IMR-90 (cell line): ENCODE results near the gene NUP54. TPM values are rescaled to one million over a fixed set of nuclear protein-coding genes. Genes with fewer than 3 reads are reported as not detected.

Source experiments
- ATAC-seq: fragments of 200-7000 bp; cut with Tn5 transposase; 2 replicates; pipeline ENCODE4 v1.9.1; 2020; ENCODE audit warnings: low read depth, mild to moderate bottlenecking, moderate library complexity
- BruUV-seq: library from RNA; stranded (reverse); fragments of 400-500 nt; replicated peaks from 2 replicates; lab custom pipeline; 2021; lab: Mats Ljungman, UMichigan
- CTCF ChIA-PET: fragments of 300-600 bp; formaldehyde crosslinking; extraction: SDS; loops from one replicate; lab custom pipeline; 2021; ENCODE audit warnings: antibody characterized with exemption; lab: Yijun Ruan, JAX
- POLR2A ChIA-PET: fragments of 300-600 bp; sonication (Branson Sonifier 250); formaldehyde crosslinking; loops from one replicate; lab custom pipeline; 2022; ENCODE audit warnings: antibody characterized with exemption; ENCODE audit not compliant: unreplicated experiment; lab: Charles Lee
- DNase-seq: peaks from one replicate; pipeline ENCODE4 v3.0.0; 2013
- H2AFZ ChIP-seq: replicated peaks from 2 replicates; pipeline ENCODE3; 2013; ENCODE audit warnings: low read length, mild to moderate bottlenecking; ENCODE audit not compliant: poor library complexity
- H2AK5ac ChIP-seq: 2 replicates; pipeline ENCODE4 v1.6.1; 2013; ENCODE audit warnings: low read depth, low read length, inconsistent platforms
- H2AK9ac ChIP-seq: replicated peaks from 2 replicates; pipeline ENCODE3; 2013; ENCODE audit warnings: mild to moderate bottlenecking, low read depth, low read length, moderate library complexity; ENCODE audit not compliant: poor library complexity
- H2BK120ac ChIP-seq: 2 replicates; pipeline ENCODE4 v1.6.1; 2013; ENCODE audit warnings: low read depth, low read length, inconsistent platforms
- H2BK15ac ChIP-seq: 3 replicates; pipeline ENCODE4 v1.6.1; 2013; ENCODE audit warnings: low read depth, low read length, inconsistent platforms
- H2BK20ac ChIP-seq: 2 replicates; pipeline ENCODE4 v1.6.1; 2013; ENCODE audit warnings: low read depth, mild to moderate bottlenecking, inconsistent platforms, low read length, moderate library complexity
- H2BK5ac ChIP-seq: 2 replicates; pipeline ENCODE4 v1.6.1; 2013; ENCODE audit warnings: mild to moderate bottlenecking, low read depth, low read length, inconsistent platforms; ENCODE audit not compliant: poor library complexity, severe bottlenecking
- H3K14ac ChIP-seq: replicated peaks from 2 replicates; pipeline ENCODE4 v1.6.1; 2013; ENCODE audit warnings: low read depth, low read length, inconsistent platforms
- H3K18ac ChIP-seq: 2 replicates; pipeline ENCODE4 v1.6.1; 2013; ENCODE audit warnings: low read depth, low read length, control low read depth
- H3K23ac ChIP-seq: 2 replicates; pipeline ENCODE4 v1.6.1; 2013; ENCODE audit warnings: low read depth, low read length, inconsistent platforms
- H3K27ac ChIP-seq: 2 replicates; pipeline ENCODE4 v1.5.1; 2013; ENCODE audit warnings: mild to moderate bottlenecking, control low read depth, low read length; ENCODE audit not compliant: insufficient read depth
- H3K27me3 ChIP-seq: 2 replicates; pipeline ENCODE4 v1.6.1; 2013; ENCODE audit warnings: low read length; ENCODE audit not compliant: control insufficient read depth, insufficient read depth
- H3K36me3 ChIP-seq: 2 replicates; pipeline ENCODE4 v1.6.1; 2013; ENCODE audit warnings: low read length, mixed read lengths; ENCODE audit not compliant: control insufficient read depth, insufficient read depth
- H3K4ac ChIP-seq: 2 replicates; pipeline ENCODE4 v1.6.1; 2013; ENCODE audit warnings: low read depth, low read length, inconsistent platforms
- H3K4me1 ChIP-seq: 2 replicates; pipeline ENCODE4 v1.6.1; 2013; ENCODE audit warnings: low read length, mixed read lengths; ENCODE audit not compliant: control insufficient read depth, insufficient read depth
- H3K4me2 ChIP-seq: 2 replicates; pipeline ENCODE4 v1.6.1; 2013; ENCODE audit warnings: low read depth, mild to moderate bottlenecking, control low read depth, low read length, moderate library complexity
- H3K4me3 ChIP-seq: 2 replicates; pipeline ENCODE4 v1.5.1; 2013; ENCODE audit warnings: low read depth, mild to moderate bottlenecking, control low read depth, low read length, moderate library complexity; ENCODE audit not compliant: insufficient read depth
- H3K56ac ChIP-seq: 2 replicates; pipeline ENCODE4 v1.6.1; 2013; ENCODE audit warnings: low read length, inconsistent platforms; ENCODE audit not compliant: insufficient read depth; ENCODE audit errors: extremely low read depth
- H3K79me1 ChIP-seq, 2 experiments: 2 replicates each; pipeline ENCODE4 v1.6.1; 2013; ENCODE audit warnings: low read length in 2 of 2, inconsistent platforms in 1 of 2, low read depth in 1 of 2
- H3K9ac ChIP-seq: 2 replicates; pipeline ENCODE4 v1.6.1; 2013; ENCODE audit warnings: low read depth, low read length, control low read depth
- H3K9me1 ChIP-seq: 2 replicates; pipeline ENCODE4 v1.6.1; 2013; ENCODE audit warnings: low read length, inconsistent platforms; ENCODE audit not compliant: insufficient read depth
- H3K9me3 ChIP-seq: 2 replicates; pipeline ENCODE4 v1.6.1; 2013; ENCODE audit warnings: low read length; ENCODE audit not compliant: control insufficient read depth, insufficient read depth
- H4K20me1 ChIP-seq: 2 replicates; pipeline ENCODE4 v1.6.1; 2013; ENCODE audit warnings: low read length, inconsistent platforms; ENCODE audit not compliant: insufficient read depth
- H4K5ac ChIP-seq: 2 replicates; pipeline ENCODE4 v1.6.1; 2013; ENCODE audit warnings: mild to moderate bottlenecking, low read depth, low read length, control low read depth
- H4K8ac ChIP-seq, 2 experiments: 2 replicates each; pipeline ENCODE4 v1.6.1; 2013; ENCODE audit warnings: low read depth in 2 of 2, low read length in 2 of 2, control low read depth in 1 of 2, inconsistent platforms in 1 of 2
- H4K91ac ChIP-seq: 2 replicates; pipeline ENCODE4 v1.6.1; 2013; ENCODE audit warnings: low read depth, low read length, inconsistent platforms; ENCODE audit not compliant: insufficient read depth
- BHLHE40 ChIP-seq: fragments of 150-350 bp; IDR thresholded peaks from 2 replicates; pipeline ENCODE4 v1.6.1; 2016; ENCODE audit warnings: mild to moderate bottlenecking, low read depth, low read length
- CEBPB ChIP-seq: IDR thresholded peaks from 2 replicates; pipeline ENCODE4 v1.6.1; 2012; ENCODE audit warnings: low read depth, low read length, improper control_type of control experiment
- CHD1 ChIP-seq: IDR thresholded peaks from 2 replicates; pipeline ENCODE4 v1.6.1; 2012; ENCODE audit warnings: low read depth, low read length, improper control_type of control experiment
- CTCF ChIP-seq: conservative IDR thresholded peaks from 2 replicates; pipeline ENCODE4 v1.5.1; 2012; ENCODE audit warnings: mild to moderate bottlenecking, low read depth, low read length, improper control_type of control experiment
- FOS ChIP-seq: fragments of 150-350 bp; IDR thresholded peaks from 2 replicates; pipeline ENCODE4 v1.6.1; 2016; ENCODE audit warnings: low read depth, low read length
- MAFK ChIP-seq: IDR thresholded peaks from 2 replicates; pipeline ENCODE4 v1.6.1; 2012; ENCODE audit warnings: low read depth, low read length, improper control_type of control experiment
- MAZ ChIP-seq: IDR thresholded peaks from 2 replicates; pipeline ENCODE4 v1.6.1; 2012; ENCODE audit warnings: low read depth, mild to moderate bottlenecking, low read length, improper control_type of control experiment, moderate library complexity, borderline replicate concordance
- MXI1 ChIP-seq: IDR thresholded peaks from 2 replicates; pipeline ENCODE4 v1.6.1; 2012; ENCODE audit warnings: low read depth, mild to moderate bottlenecking, low read length, moderate library complexity, borderline replicate concordance
- NFE2L2 ChIP-seq: fragments of 150-350 bp; IDR thresholded peaks from 2 replicates; pipeline ENCODE4 v1.6.1; 2016; ENCODE audit warnings: low read depth, mild to moderate bottlenecking, low read length
- POLR2A ChIP-seq: IDR thresholded peaks from 2 replicates; pipeline ENCODE4 v1.6.1; 2012; ENCODE audit warnings: mild to moderate bottlenecking, low read depth, low read length
- RAD21 ChIP-seq: IDR thresholded peaks from 2 replicates; pipeline ENCODE4 v1.6.1; 2012; ENCODE audit warnings: low read length, improper control_type of control experiment
- RCOR1 ChIP-seq: IDR thresholded peaks from 2 replicates; pipeline ENCODE4 v1.6.1; 2012; ENCODE audit warnings: mild to moderate bottlenecking, low read length, improper control_type of control experiment; ENCODE audit not compliant: insufficient replicate concordance
- RFX5 ChIP-seq: IDR thresholded peaks from 2 replicates; pipeline ENCODE4 v1.8.0; 2012; ENCODE audit warnings: low read depth, mild to moderate bottlenecking, low read length, moderate library complexity
- SMC3 ChIP-seq: fragments of 150-350 bp; IDR thresholded peaks from 2 replicates; pipeline ENCODE4 v1.6.1; 2016; ENCODE audit warnings: low read depth, mild to moderate bottlenecking, antibody characterized with exemption, low read length, moderate library complexity
- USF2 ChIP-seq: fragments of 150-350 bp; IDR thresholded peaks from 2 replicates; pipeline ENCODE4 v1.6.1; 2017; ENCODE audit warnings: mild to moderate bottlenecking, antibody characterized with exemption, low read length, low read depth
- WGBS, 2 experiments: methylation state at CpG; one replicate each; pipeline versions ENCODE4 v1.1.5 to v1.1.7; 2013; ENCODE audit warnings: missing lambda C conversion rate in 2 of 2; ENCODE audit not compliant: insufficient read length in 1 of 2; ENCODE audit errors: extremely low coverage in 2 of 2; 5-methylcytosine and 5-hydroxymethylcytosine counted together
- dilution Hi-C: fragments of 300-500 bp; cut with HindIII; formaldehyde crosslinking; loops from one replicate; pipeline ENCODE4 v1.14.3; 2018; ENCODE audit warnings: low sequenced_read_pairs; ENCODE audit not compliant: unreplicated experiment
- in situ Hi-C: fragments of 300-500 bp; cut with MboI; formaldehyde crosslinking; loops from 3 replicates; pipeline ENCODE4 v1.14.3; 2019; ENCODE audit warnings: low sequenced_read_pairs, inconsistent platforms, mixed read lengths
- intact Hi-C: fragments of 100-400 bp; cut with micrococcal nuclease; formaldehyde crosslinking; loops from 2 replicates; pipeline ENCODE4 v1.10.0; 2022
- polyA plus RNA-seq, 3 experiments: library from polyadenylated mRNA; depleted of rRNA; stranded (reverse); fragments of >200 nt; gene quantifications; 2 replicates each; pipeline ENCODE4 v1.2.3, GENCODE V29; 2012; ENCODE audit warnings: low replicate concordance in 1 of 3
- total RNA-seq: library from RNA; depleted of rRNA; stranded (reverse); fragments of >200 nt; gene quantifications from 2 replicates; pipeline ENCODE4 v1.2.3, GENCODE V29; 2012
- TF ChIP-seq, protein P1 (sequence below): fragments of 150-350 bp; IDR thresholded peaks from 2 replicates; pipeline ENCODE4 v1.6.1; 2016; ENCODE audit warnings: low read depth, mild to moderate bottlenecking, low read length, moderate library complexity, borderline replicate concordance

NUP54 gene
- total and polyA plus RNA-seq, 2 of the 4 experiments (the other 2 are of a cell fraction), result 24.6 to 44.4 TPM

GRCh38 chr4:76160355-76160754, 12.2 kb upstream of the NUP54 start:
- H3K4me3 ChIP-seq, result no peak overlapping the region
- peaks cover 22% of the 10 kb centered on the region for H3K36me3 ChIP-seq
- no peak overlapping the region for H2AFZ ChIP-seq
- H3K56ac ChIP-seq, result no peak overlapping the region
- dilution Hi-C loops (no loop called here), intact Hi-C loops (no loop called here), in situ Hi-C loops (no loop called here)
- ATAC-seq (no peak), DNase-seq (no peak)
- no peak overlapping the region for H3K4me2 ChIP-seq
- H3K14ac ChIP-seq, result no peak overlapping the region
- H2BK120ac ChIP-seq, result no peak overlapping the region
- no peaks in the 10 kb centered on the region; the same call in none of the 2 replicates for H3K9me1 ChIP-seq
- ChIA-PET POLR2A (no interaction called here), CTCF (no interaction called here)
- no peak overlapping the region for H2AK5ac ChIP-seq
- WGBS, 2 experiments, result no CpG with 5 or more reads among the region's 2 CpGs
- H4K20me1 ChIP-seq, result no peaks in the 10 kb centered on the region
- H3K9me3 ChIP-seq, result no peaks in the 10 kb centered on the region
- H3K18ac ChIP-seq, result no peak overlapping the region
- H4K8ac ChIP-seq, result no peak overlapping the region
- no peak overlapping the region for H3K4ac ChIP-seq
- no peak overlapping the region for H2BK20ac ChIP-seq
- no peaks in the 10 kb centered on the region for H3K79me1 ChIP-seq
- no peaks in the 10 kb centered on the region for H3K27me3 ChIP-seq
- BruUV-seq, result TSS peak; percentile 70
- no peak overlapping the region for H4K5ac ChIP-seq
- no peak overlapping the region for H3K9ac ChIP-seq
- H2AK9ac ChIP-seq, result no peak overlapping the region
- TF ChIP-seq RFX5 (no peak), POLR2A (no peak), CTCF (no peak), MAZ (no peak), MAFK (no peak), RAD21 (no peak), CHD1 (no peak), NFE2L2 (no peak), FOS (no peak), RCOR1 (no peak), SMC3 (no peak), USF2 (no peak), BHLHE40 (no peak), CEBPB (no peak), MXI1 (no peak)
- TF ChIP-seq, protein P1, sequence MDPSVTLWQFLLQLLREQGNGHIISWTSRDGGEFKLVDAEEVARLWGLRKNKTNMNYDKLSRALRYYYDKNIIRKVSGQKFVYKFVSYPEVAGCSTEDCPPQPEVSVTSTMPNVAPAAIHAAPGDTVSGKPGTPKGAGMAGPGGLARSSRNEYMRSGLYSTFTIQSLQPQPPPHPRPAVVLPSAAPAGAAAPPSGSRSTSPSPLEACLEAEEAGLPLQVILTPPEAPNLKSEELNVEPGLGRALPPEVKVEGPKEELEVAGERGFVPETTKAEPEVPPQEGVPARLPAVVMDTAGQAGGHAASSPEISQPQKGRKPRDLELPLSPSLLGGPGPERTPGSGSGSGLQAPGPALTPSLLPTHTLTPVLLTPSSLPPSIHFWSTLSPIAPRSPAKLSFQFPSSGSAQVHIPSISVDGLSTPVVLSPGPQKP, result no peak
- H2BK5ac ChIP-seq, result no peak overlapping the region
- H3K23ac ChIP-seq, result no peak overlapping the region
- no peak overlapping the region for H3K27ac ChIP-seq
- H4K91ac ChIP-seq, result no peak overlapping the region
- H2BK15ac ChIP-seq, result no peak overlapping the region
- no peaks in the 10 kb centered on the region for H3K4me1 ChIP-seq
